ENCODE measurements around the gene SCN2B. TPM values are rescaled to one million over a fixed set of nuclear protein-coding genes. Genes with fewer than 3 reads are reported as not detected.

The SCN2B gene
- total RNA-seq, 1 experiment from 2014 or later = 0.20 TPM

DNA sequence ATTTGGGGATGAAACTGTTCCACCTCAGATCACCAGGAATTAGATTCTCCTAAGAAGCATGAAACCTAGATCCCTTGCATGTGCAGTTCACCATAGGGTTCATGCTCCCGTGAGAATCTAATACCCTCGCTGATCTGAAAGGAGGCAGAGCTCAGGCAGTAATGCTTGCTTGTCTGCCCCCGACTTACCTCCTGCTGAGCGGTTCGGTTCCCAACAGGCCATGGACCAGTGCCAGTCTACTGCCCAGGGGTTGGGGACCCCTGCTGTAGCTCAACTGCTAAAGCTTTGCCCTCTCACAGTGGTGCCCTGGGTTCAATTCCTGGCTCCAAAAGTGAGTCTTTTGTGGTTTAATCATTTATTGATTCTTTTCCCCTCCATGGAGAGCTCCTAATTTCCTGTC, 45.0 kb upstream of the SCN2B start:
- no peak overlapping the region for H3K27ac Mint-ChIP-seq
- no peaks in the 10 kb centered on the region for H3K36me3 Mint-ChIP-seq
- H3K4me3 Mint-ChIP-seq = no peak overlapping the region
- H3K4me1 Mint-ChIP-seq = no peaks in the 10 kb centered on the region
- TF ChIP-seq, protein P1, sequence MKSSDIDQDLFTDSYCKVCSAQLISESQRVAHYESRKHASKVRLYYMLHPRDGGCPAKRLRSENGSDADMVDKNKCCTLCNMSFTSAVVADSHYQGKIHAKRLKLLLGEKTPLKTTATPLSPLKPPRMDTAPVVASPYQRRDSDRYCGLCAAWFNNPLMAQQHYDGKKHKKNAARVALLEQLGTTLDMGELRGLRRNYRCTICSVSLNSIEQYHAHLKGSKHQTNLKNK (CRISPR knock-in tag; IDR thresholded peaks at IDR 0.05) = no peak
- TF ChIP-seq ZNF423 (CRISPR knock-in tag; IDR thresholded peaks at IDR 0.05) = 0 out of 2 replicates have a peak, but pooled peaks have one; percentile 40
- TF ChIP-seq ZNF219 (CRISPR knock-in tag; IDR thresholded peaks at IDR 0.05; ENCODE audit: borderline replicate concordance) = no peak
- TF ChIP-seq MYBL2 (CRISPR knock-in tag; IDR thresholded peaks at IDR 0.05) = no peak
- ChIA-PET POLR2A (no interaction called here), CTCF (interaction anchor here (1.1 to 2.4 kb wide), 2 partner anchors 23 to 43 kb away, joined by 3 to 7 read pairs; partner anchors contain the start of gene MPZL2)
- peaks cover 4% of the 10 kb centered on the region for H3K9me3 Mint-ChIP-seq
- peaks cover 6% of the 10 kb centered on the region for H3K27me3 Mint-ChIP-seq (ENCODE audit: low read depth)
- no peak for DNase-seq (ENCODE audit: low spot score)
- ATAC-seq = no peak

DNA sequence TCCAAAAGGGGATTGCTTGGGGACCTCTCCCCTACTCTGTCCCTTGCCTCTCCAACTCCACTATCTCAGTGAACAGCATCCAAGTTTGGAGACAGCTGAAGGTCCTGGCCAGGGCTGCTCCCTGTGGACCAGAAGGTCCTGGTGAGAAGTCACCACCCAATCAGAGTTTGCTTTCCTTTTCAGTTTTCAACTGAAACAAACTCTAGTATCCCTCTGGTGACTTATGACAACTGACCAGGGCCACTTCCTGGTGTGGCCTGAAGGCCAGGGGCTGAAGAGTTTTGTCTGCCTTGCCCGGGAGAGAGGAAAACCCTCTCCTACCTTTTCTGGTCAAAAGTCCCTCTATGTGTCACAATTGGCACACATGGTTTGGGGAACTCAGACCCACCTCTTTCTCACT, 43.3 kb upstream of the SCN2B start:
- Mint-ChIP-seq H3K4me1 (peaks cover 3% of the 10 kb centered on the region; the same call in 1 of the 2 replicates), H3K27ac (no peak overlapping the region), H3K27me3 (ENCODE audit: low read depth) (peaks cover 6% of the 10 kb centered on the region), H3K9me3 (peaks cover 4% of the 10 kb centered on the region), H3K36me3 (no peaks in the 10 kb centered on the region), H3K4me3 (no peak overlapping the region)
- DNase-seq (ENCODE audit: low spot score) = no peak
- ATAC-seq = no peak
- CTCF ChIA-PET = interaction anchor here (2.4 kb wide), 1 partner anchor 21 kb away, joined by 9 read pairs; no protein-coding TSS in a partner anchor
- no peak for TF ChIP-seq ZNF138 (CRISPR knock-in tag; conservative IDR thresholded peaks at IDR 0.05)
- no peak for TF ChIP-seq CREM (CRISPR knock-in tag; IDR thresholded peaks at IDR 0.05)
- TF ChIP-seq FOXK1 (CRISPR knock-in tag; IDR thresholded peaks at IDR 0.05) = no peak
- TF ChIP-seq, protein P2, sequence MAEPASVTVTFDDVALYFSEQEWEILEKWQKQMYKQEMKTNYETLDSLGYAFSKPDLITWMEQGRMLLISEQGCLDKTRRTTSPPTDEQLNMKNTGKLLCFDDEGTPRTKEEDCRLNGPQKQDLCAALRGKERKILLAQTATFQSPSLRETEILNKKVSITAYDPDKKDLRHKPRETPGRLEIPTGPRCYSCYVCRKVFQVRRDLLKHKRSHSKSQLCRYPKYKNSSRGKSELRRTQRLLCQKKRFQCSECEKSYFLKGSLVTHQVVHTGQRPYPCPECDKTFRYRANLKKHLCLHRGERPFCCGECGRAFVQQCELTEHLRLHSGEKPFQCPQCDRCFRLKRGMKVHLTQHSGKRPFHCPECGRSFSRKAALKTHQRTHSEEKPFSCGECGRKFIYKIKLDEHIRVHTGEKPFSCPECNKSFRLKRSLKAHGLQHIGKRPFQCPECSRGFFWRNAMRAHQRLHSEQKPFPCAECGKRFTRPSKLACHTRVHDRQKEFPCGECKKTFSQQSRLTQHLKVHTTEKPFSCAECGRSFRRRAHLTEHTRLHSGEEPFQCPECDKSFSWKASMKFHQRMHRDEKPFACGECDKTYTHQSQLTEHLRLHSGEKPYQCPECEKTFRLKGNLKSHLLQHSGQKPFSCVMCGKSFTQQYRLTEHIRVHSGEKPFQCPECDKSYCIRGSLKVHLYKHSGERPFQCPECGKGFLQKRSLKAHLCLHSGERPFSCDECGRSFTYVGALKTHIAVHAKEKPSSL (CRISPR knock-in tag; conservative IDR thresholded peaks at IDR 0.05) = no peak
- TF ChIP-seq, protein P3, sequence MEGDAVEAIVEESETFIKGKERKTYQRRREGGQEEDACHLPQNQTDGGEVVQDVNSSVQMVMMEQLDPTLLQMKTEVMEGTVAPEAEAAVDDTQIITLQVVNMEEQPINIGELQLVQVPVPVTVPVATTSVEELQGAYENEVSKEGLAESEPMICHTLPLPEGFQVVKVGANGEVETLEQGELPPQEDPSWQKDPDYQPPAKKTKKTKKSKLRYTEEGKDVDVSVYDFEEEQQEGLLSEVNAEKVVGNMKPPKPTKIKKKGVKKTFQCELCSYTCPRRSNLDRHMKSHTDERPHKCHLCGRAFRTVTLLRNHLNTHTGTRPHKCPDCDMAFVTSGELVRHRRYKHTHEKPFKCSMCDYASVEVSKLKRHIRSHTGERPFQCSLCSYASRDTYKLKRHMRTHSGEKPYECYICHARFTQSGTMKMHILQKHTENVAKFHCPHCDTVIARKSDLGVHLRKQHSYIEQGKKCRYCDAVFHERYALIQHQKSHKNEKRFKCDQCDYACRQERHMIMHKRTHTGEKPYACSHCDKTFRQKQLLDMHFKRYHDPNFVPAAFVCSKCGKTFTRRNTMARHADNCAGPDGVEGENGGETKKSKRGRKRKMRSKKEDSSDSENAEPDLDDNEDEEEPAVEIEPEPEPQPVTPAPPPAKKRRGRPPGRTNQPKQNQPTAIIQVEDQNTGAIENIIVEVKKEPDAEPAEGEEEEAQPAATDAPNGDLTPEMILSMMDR (IDR thresholded peaks at IDR 0.05) = no peak
- TF ChIP-seq ZBTB21 (CRISPR knock-in tag; IDR thresholded peaks at IDR 0.05; ENCODE audit: borderline replicate concordance) = no peak
- TF ChIP-seq, protein P4, sequence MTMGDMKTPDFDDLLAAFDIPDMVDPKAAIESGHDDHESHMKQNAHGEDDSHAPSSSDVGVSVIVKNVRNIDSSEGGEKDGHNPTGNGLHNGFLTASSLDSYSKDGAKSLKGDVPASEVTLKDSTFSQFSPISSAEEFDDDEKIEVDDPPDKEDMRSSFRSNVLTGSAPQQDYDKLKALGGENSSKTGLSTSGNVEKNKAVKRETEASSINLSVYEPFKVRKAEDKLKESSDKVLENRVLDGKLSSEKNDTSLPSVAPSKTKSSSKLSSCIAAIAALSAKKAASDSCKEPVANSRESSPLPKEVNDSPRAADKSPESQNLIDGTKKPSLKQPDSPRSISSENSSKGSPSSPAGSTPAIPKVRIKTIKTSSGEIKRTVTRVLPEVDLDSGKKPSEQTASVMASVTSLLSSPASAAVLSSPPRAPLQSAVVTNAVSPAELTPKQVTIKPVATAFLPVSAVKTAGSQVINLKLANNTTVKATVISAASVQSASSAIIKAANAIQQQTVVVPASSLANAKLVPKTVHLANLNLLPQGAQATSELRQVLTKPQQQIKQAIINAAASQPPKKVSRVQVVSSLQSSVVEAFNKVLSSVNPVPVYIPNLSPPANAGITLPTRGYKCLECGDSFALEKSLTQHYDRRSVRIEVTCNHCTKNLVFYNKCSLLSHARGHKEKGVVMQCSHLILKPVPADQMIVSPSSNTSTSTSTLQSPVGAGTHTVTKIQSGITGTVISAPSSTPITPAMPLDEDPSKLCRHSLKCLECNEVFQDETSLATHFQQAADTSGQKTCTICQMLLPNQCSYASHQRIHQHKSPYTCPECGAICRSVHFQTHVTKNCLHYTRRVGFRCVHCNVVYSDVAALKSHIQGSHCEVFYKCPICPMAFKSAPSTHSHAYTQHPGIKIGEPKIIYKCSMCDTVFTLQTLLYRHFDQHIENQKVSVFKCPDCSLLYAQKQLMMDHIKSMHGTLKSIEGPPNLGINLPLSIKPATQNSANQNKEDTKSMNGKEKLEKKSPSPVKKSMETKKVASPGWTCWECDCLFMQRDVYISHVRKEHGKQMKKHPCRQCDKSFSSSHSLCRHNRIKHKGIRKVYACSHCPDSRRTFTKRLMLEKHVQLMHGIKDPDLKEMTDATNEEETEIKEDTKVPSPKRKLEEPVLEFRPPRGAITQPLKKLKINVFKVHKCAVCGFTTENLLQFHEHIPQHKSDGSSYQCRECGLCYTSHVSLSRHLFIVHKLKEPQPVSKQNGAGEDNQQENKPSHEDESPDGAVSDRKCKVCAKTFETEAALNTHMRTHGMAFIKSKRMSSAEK (CRISPR knock-in tag; IDR thresholded peaks at IDR 0.05; ENCODE audit: borderline replicate concordance) = no peak
- TF ChIP-seq, protein P5, sequence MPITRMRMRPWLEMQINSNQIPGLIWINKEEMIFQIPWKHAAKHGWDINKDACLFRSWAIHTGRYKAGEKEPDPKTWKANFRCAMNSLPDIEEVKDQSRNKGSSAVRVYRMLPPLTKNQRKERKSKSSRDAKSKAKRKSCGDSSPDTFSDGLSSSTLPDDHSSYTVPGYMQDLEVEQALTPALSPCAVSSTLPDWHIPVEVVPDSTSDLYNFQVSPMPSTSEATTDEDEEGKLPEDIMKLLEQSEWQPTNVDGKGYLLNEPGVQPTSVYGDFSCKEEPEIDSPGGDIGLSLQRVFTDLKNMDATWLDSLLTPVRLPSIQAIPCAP (CRISPR knock-in tag; IDR thresholded peaks at IDR 0.05) = no peak
- TF ChIP-seq NR2C2 (CRISPR knock-in tag; IDR thresholded peaks at IDR 0.05) = no peak
- no peak for TF ChIP-seq ATF1 (CRISPR knock-in tag; IDR thresholded peaks at IDR 0.05)
- TF ChIP-seq, protein P6, sequence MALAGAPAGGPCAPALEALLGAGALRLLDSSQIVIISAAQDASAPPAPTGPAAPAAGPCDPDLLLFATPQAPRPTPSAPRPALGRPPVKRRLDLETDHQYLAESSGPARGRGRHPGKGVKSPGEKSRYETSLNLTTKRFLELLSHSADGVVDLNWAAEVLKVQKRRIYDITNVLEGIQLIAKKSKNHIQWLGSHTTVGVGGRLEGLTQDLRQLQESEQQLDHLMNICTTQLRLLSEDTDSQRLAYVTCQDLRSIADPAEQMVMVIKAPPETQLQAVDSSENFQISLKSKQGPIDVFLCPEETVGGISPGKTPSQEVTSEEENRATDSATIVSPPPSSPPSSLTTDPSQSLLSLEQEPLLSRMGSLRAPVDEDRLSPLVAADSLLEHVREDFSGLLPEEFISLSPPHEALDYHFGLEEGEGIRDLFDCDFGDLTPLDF (CRISPR knock-in tag; IDR thresholded peaks at IDR 0.05) = no peak
- TF ChIP-seq TEAD4 (CRISPR knock-in tag; IDR thresholded peaks at IDR 0.05) = no peak
- POLR2A ChIA-PET = no interaction called here

Measured in WTC11 (cell line).